GM06990 (cell line): Measurements from ENCODE around the gene SOHLH1.

Source experiments
- DNase-seq: peaks from one replicate; pipeline ENCODE4 v3.0.0-alpha.2; 2011; ENCODE audit not compliant: insufficient read length; ENCODE audit errors: extremely low read depth
- H3K27me3 ChIP-seq: replicated peaks from 2 replicates; pipeline ENCODE4 v1.6.0; 2011; ENCODE audit warnings: low read length; ENCODE audit not compliant: control insufficient read depth, insufficient read depth
- H3K36me3 ChIP-seq: 2 replicates; pipeline ENCODE4 v1.5.1; 2011; ENCODE audit warnings: low read length; ENCODE audit not compliant: control insufficient read depth, insufficient read depth
- H3K4me3 ChIP-seq: replicated peaks from 2 replicates; pipeline ENCODE4 v1.5.1; 2011; ENCODE audit warnings: low read depth, mild to moderate bottlenecking, control low read depth, low read length
- TF ChIP-seq, protein P1 (sequence below): IDR thresholded peaks from 2 replicates; pipeline ENCODE4 v1.5.1; 2011; ENCODE audit warnings: low read length, control low read depth, mild to moderate bottlenecking, inconsistent platforms; ENCODE audit not compliant: insufficient read depth, poor library complexity, severe bottlenecking

The SOHLH1 gene

DNA sequence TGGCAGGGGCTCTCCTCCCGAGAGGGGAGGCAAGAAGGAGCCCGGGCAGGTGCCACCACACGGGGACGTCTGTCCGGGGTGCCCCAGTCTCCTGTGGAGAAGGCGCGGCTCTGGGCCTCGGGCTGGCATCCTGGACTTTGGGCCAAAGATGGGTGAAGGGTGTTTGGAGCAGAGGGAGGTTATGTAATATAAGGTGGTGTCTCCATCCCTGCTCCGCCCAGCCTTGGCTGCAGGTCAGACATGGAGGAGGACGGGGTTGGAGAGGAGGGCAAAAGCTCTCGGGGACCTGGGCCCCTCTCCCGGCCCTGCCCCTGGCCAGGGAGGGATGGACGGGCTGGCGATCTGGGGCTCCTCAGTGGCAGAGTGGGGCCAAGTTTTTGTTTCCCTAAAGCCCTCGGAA, 1.2 kb upstream of the SOHLH1 start:
- Histone ChIP-seq H3K4me3 (no peak overlapping the region), H3K27me3 (no peaks in the 10 kb centered on the region; the same call in 1 of the 2 replicates), H3K36me3 (no peaks in the 10 kb centered on the region)
- no peak for DNase-seq
- TF ChIP-seq, protein P1, sequence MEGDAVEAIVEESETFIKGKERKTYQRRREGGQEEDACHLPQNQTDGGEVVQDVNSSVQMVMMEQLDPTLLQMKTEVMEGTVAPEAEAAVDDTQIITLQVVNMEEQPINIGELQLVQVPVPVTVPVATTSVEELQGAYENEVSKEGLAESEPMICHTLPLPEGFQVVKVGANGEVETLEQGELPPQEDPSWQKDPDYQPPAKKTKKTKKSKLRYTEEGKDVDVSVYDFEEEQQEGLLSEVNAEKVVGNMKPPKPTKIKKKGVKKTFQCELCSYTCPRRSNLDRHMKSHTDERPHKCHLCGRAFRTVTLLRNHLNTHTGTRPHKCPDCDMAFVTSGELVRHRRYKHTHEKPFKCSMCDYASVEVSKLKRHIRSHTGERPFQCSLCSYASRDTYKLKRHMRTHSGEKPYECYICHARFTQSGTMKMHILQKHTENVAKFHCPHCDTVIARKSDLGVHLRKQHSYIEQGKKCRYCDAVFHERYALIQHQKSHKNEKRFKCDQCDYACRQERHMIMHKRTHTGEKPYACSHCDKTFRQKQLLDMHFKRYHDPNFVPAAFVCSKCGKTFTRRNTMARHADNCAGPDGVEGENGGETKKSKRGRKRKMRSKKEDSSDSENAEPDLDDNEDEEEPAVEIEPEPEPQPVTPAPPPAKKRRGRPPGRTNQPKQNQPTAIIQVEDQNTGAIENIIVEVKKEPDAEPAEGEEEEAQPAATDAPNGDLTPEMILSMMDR, result no peak

DNA sequence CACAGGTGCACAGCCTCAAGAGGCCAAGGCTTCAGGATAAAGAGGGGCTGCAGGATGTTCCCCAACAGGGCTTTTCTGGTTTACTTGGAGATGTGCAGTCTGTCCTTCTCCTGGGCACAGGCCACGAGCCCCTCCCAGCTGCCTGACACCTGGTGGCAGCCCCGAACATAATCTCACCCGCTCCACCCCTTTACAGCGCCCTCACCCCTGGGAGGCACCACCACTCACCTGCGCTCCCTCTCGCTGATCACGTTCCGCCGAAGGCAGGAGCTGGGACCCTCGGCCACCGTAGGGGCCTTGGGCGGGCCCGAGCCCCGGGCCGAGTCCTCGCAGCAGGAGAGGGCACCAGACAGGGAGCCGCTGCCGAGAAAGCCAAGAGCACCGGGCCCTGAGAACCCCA, 514 bp downstream of the SOHLH1 start:
- TF ChIP-seq, protein P1, result no peak
- Histone ChIP-seq H3K4me3 (no peak overlapping the region), H3K36me3 (no peaks in the 10 kb centered on the region), H3K27me3 (no peaks in the 10 kb centered on the region; the same call in 1 of the 2 replicates)
- DNase-seq, result no peak

DNA sequence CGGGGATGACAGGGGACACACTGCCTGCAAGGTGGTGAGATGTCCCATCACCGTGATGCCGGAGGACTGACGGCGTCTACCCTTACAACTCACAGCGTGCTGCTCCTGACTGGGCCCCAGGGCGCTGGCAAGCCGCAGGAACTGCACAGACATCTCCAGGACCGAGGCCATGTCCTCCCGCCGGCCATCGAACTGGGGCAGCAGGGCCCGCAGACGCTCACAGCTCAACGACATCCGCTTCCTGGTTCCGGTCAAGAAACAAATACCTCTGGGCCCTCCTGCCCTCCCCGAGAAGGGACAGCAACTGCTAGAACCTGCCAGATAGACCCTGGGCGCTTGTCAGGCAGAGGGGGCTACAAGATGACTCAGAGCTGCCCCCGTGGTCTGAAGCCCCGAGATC, 1.0 kb downstream of the SOHLH1 start:
- H3K27me3 ChIP-seq, result no peaks in the 10 kb centered on the region; the same call in 1 of the 2 replicates
- no peak for DNase-seq
- no peak overlapping the region for H3K4me3 ChIP-seq
- no peaks in the 10 kb centered on the region for H3K36me3 ChIP-seq
- TF ChIP-seq, protein P1, result no peak

DNA sequence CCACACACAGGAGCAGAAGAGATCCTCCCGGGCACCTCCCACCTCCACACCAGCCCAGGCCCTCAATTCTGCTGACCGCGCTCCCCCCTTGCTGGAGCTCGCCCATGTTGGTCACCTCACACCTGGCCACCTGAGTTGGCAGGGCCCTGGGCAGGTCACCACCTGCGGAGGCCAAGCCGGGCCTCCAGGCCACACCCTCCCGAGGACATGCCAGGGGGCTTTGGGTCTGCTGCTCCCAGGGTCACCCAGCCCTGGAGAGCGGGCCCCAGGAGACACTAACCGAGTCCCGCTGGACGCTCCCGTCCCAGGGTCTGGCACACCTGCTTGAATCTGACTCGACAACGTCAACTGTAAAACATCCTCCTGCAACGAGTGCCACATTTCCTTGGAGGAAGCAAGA, 2.1 kb downstream of the SOHLH1 start:
- DNase-seq, result no peak
- TF ChIP-seq, protein P1, result no peak
- no peaks in the 10 kb centered on the region; the same call in 1 of the 2 replicates for H3K27me3 ChIP-seq
- no peaks in the 10 kb centered on the region for H3K36me3 ChIP-seq
- no peak overlapping the region for H3K4me3 ChIP-seq

DNA sequence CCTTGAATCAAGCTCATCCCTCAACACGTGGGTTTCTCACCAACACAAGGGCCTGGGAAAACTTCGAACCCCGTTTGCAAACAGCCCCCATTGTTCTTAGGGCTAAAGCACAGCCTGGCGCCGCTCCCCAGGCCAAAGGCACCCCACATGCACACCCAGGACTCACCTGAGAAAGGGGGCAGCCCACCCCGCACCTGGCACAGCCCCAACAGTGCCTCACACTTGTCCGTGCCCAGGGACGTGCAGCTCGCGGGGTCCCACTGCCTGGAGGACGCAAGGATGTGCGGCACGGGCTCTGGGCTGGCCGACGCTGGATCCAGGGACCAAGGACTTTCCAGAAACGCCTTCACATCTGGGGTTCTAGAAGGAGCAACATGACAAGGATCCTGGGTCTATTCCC, 2.8 kb downstream of the SOHLH1 start:
- H3K27me3 ChIP-seq, result no peaks in the 10 kb centered on the region; the same call in none of the 2 replicates
- TF ChIP-seq, protein P1, result no peak
- H3K4me3 ChIP-seq, result no peak overlapping the region
- DNase-seq, result no peak
- no peaks in the 10 kb centered on the region for H3K36me3 ChIP-seq

GRCh38 chr9:135695642-135696041, 3.6 kb downstream of the SOHLH1 start:
- no peaks in the 10 kb centered on the region for H3K36me3 ChIP-seq
- no peaks in the 10 kb centered on the region; the same call in none of the 2 replicates for H3K27me3 ChIP-seq
- no peak for DNase-seq
- TF ChIP-seq, protein P1, result no peak
- no peak overlapping the region for H3K4me3 ChIP-seq
